Caco-2 (cell line): ENCODE data around the gene PAK2. TPM values are rescaled to one million over a fixed set of nuclear protein-coding genes. Genes with fewer than 3 reads are reported as not detected.

Source experiments
- BruUV-seq: library from RNA; stranded (reverse); fragments of 400-500 nt; replicated peaks from 2 replicates; lab custom pipeline; 2021; lab: Mats Ljungman, UMichigan
- CTCF ChIA-PET: fragments of 300-600 bp; sonication (Branson Sonifier 250); formaldehyde crosslinking; loops from one replicate; lab custom pipeline; 2022; ENCODE audit warnings: antibody characterized with exemption; lab: Charles Lee
- POLR2A ChIA-PET: fragments of 300-600 bp; sonication (Branson Sonifier 250); formaldehyde crosslinking; loops from one replicate; lab custom pipeline; 2022; ENCODE audit warnings: antibody characterized with exemption; lab: Charles Lee
- DNase-seq, 2 experiments: peaks; one replicate each; pipeline versions ENCODE4 v3.0.0 to v3.0.0-alpha.2; 2020 to 2022
- H3K27me3 ChIP-seq: replicated peaks from 2 replicates; pipeline ENCODE4 v1.6.0; 2011; ENCODE audit warnings: low read length; ENCODE audit not compliant: control insufficient read depth, insufficient read depth
- H3K36me3 ChIP-seq: 2 replicates; pipeline ENCODE4 v1.5.1; 2011; ENCODE audit warnings: low read length; ENCODE audit not compliant: control insufficient read depth, insufficient read depth
- H3K4me1 ChIP-seq: fragments of 250-450 bp; sonication (Bioruptor Pico); 2 replicates; pipeline ENCODE4 v1.5.1; 2020; ENCODE audit warnings: mild to moderate bottlenecking
- H3K4me3 ChIP-seq: 2 replicates; pipeline ENCODE4 v1.5.1; 2011; ENCODE audit warnings: low read depth, mild to moderate bottlenecking, control low read depth, low read length
- H3K9me3 ChIP-seq: fragments of 250-450 bp; sonication (Bioruptor Pico); 2 replicates; pipeline ENCODE4 v1.5.1; 2020; ENCODE audit warnings: mild to moderate bottlenecking, moderate library complexity
- H3K27ac Mint-ChIP-seq: one replicate; pipeline ENCODE4 v1.8.0; 2022; ENCODE audit warnings: mixed read lengths; ENCODE audit not compliant: unreplicated experiment
- H3K27me3 Mint-ChIP-seq: one replicate; pipeline ENCODE4 v1.8.0; 2022; ENCODE audit warnings: mixed read lengths; ENCODE audit not compliant: insufficient read depth, unreplicated experiment
- H3K36me3 Mint-ChIP-seq: one replicate; pipeline ENCODE4 v1.8.0; 2022; ENCODE audit warnings: mild to moderate bottlenecking, mixed read lengths; ENCODE audit not compliant: insufficient read depth, unreplicated experiment
- H3K4me1 Mint-ChIP-seq: one replicate; pipeline ENCODE4 v1.8.0; 2022; ENCODE audit warnings: low read depth, mixed read lengths; ENCODE audit not compliant: unreplicated experiment
- H3K4me3 Mint-ChIP-seq: one replicate; pipeline ENCODE4 v1.8.0; 2022; ENCODE audit warnings: mild to moderate bottlenecking, moderate library complexity, mixed read lengths; ENCODE audit not compliant: unreplicated experiment
- H3K9me3 Mint-ChIP-seq: one replicate; pipeline ENCODE4 v1.8.0; 2022; ENCODE audit warnings: mixed read lengths; ENCODE audit not compliant: unreplicated experiment
- CTCF ChIP-seq, 2 experiments: fragments of 200-600 bp in 1 of 2; IDR thresholded peaks; 1 replicate in 1 of 2; 2 replicates in 1 of 2; pipeline versions ENCODE4 v1.5.1 to v1.8.0; 2011 to 2022; ENCODE audit warnings: antibody characterized with exemption in 1 of 2, control low read depth in 1 of 2, inconsistent platforms in 1 of 2, low read depth in 1 of 2, low read length in 1 of 2, mild to moderate bottlenecking in 1 of 2, moderate library complexity in 1 of 2; ENCODE audit not compliant: insufficient read depth in 1 of 2, severe bottlenecking in 1 of 2, unreplicated experiment in 1 of 2
- intact Hi-C: fragments of 100-400 bp; cut with micrococcal nuclease; formaldehyde crosslinking; loops from one replicate; pipeline ENCODE4 v1.10.0; 2022; ENCODE audit not compliant: unreplicated experiment
- total RNA-seq: library from RNA; stranded (reverse); gene quantifications from 2 replicates; pipeline ENCODE4 v1.2.3, GENCODE V29; 2022

Gene PAK2
- total RNA-seq, 1 experiment from 2014 or later, result 89.6 TPM

- POLR2A ChIA-PET, result no interaction called here
- H3K9me3 ChIP-seq, result no peaks in the 10 kb centered on the region
- BruUV-seq, result no TSS peak
Observed at GRCh38 chr3:196726788-196727675, 12.6 kb upstream of the PAK2 start.

GRCh38 chr3:196735751-196736150 lies 3.9 kb upstream of the PAK2 start:
- Histone ChIP-seq H3K9me3 (no peaks in the 10 kb centered on the region), H3K4me1 (no peaks in the 10 kb centered on the region), H3K36me3 (no peaks in the 10 kb centered on the region), H3K27me3 (no peaks in the 10 kb centered on the region; the same call in 1 of the 2 replicates), H3K4me3 (no peak overlapping the region)
- intact Hi-C loops, result no loop called here
- no TSS peak for BruUV-seq
- peaks cover 10% of the 10 kb centered on the region for H3K9me3 Mint-ChIP-seq
- H3K36me3 Mint-ChIP-seq, result peaks cover 19% of the 10 kb centered on the region
- H3K27ac Mint-ChIP-seq, result no peak overlapping the region
- no peaks in the 10 kb centered on the region for H3K27me3 Mint-ChIP-seq
- TF ChIP-seq CTCF (IDR thresholded peaks at IDR 0.05; ENCODE audit: insufficient read depth in 1 of 2, low read depth in 1 of 2, low read length in 1 of 2, severe bottlenecking in 1 of 2, unreplicated experiment in 1 of 2), result no peak
- DNase-seq, result no peak
- H3K4me1 Mint-ChIP-seq, result peaks cover 5% of the 10 kb centered on the region
- no peak overlapping the region for H3K4me3 Mint-ChIP-seq
- ChIA-PET POLR2A (no interaction called here), CTCF (no interaction called here)

More at GRCh38 chr3:196726788-196727675, 12.6 kb upstream of the PAK2 start:
- Mint-ChIP-seq H3K27ac (no peak overlapping the region), H3K4me1 (no peaks in the 10 kb centered on the region), H3K36me3 (peaks cover 7% of the 10 kb centered on the region), H3K9me3 (no peaks in the 10 kb centered on the region), H3K4me3 (no peak overlapping the region), H3K27me3 (no peaks in the 10 kb centered on the region)
- DNase-seq, result no peak
- intact Hi-C loops, result no loop called here
- no peaks in the 10 kb centered on the region for H3K4me1 ChIP-seq
- CTCF ChIA-PET, result no interaction called here
- H3K36me3 ChIP-seq, result no peaks in the 10 kb centered on the region; the same call in 1 of the 2 replicates
- H3K4me3 ChIP-seq, result no peak overlapping the region
- TF ChIP-seq CTCF (IDR thresholded peaks at IDR 0.05; ENCODE audit: insufficient read depth in 1 of 2, low read depth in 1 of 2, low read length in 1 of 2, severe bottlenecking in 1 of 2, unreplicated experiment in 1 of 2), result no peak
- no peaks in the 10 kb centered on the region for H3K27me3 ChIP-seq

- ChIA-PET POLR2A (no interaction called here), CTCF (interaction anchor here (0.6 kb wide), 1 partner anchor 92 kb away, joined by 6 read pairs; no protein-coding TSS in a partner anchor)
- H3K27me3 ChIP-seq, result no peaks in the 10 kb centered on the region; the same call in 1 of the 2 replicates
- H3K36me3 ChIP-seq, result no peaks in the 10 kb centered on the region
- no peak overlapping the region for H3K4me3 ChIP-seq
- peaks cover 10% of the 10 kb centered on the region for H3K9me3 Mint-ChIP-seq
- peaks cover 24% of the 10 kb centered on the region for H3K36me3 Mint-ChIP-seq
- DNase-seq, result no peak
- no peaks in the 10 kb centered on the region for H3K27me3 Mint-ChIP-seq
- no peak overlapping the region for H3K4me3 Mint-ChIP-seq
- H3K4me1 ChIP-seq, result no peaks in the 10 kb centered on the region; the same call in 1 of the 2 replicates
- no peak for TF ChIP-seq CTCF (IDR thresholded peaks at IDR 0.05; ENCODE audit: insufficient read depth in 1 of 2, low read depth in 1 of 2, low read length in 1 of 2, severe bottlenecking in 1 of 2, unreplicated experiment in 1 of 2)
- intact Hi-C loops, result no loop called here
- H3K9me3 ChIP-seq, result no peaks in the 10 kb centered on the region
- H3K27ac Mint-ChIP-seq, result peak overlapping the region; percentile 34
- no TSS peak for BruUV-seq
- H3K4me1 Mint-ChIP-seq, result peaks cover 13% of the 10 kb centered on the region
Observed at GRCh38 chr3:196736670-196737374, 2.8 kb upstream of the PAK2 start.
